ENCODE results near the gene CAPN15.
"Not testable (repeated sequence)": the region's sequence is repeated elsewhere in the genome, so short reads cannot be mapped to it uniquely, and the experiment has no call there.

CAPN15 gene

DNA sequence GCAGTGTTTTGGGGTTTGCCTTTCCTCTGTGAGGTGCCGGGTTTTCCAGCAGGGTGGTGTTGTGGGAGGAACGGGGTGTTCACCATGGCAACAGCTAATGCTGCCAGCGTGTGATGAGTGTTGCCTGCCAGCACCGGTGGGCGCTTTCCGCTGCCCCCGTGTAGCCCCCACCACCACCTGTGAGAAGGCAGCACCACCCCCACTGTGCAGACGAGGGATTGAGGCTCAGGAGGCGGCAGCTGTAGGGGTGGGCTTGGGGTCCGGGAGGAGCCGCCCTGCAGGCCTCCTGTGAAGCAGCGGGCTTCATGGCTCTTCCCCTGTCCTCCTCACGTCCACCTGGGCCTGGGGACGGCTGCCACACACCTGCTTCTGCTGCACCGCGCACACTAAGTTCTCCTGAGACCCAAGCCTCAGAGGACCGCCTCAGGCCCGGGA, 67.6 kb downstream of the CAPN15 start:
- DNase-seq = no peak

- DNase-seq = no peak
Measured at GRCh38 chr16:595942-596735, 68.6 kb downstream of the CAPN15 start.

DNA sequence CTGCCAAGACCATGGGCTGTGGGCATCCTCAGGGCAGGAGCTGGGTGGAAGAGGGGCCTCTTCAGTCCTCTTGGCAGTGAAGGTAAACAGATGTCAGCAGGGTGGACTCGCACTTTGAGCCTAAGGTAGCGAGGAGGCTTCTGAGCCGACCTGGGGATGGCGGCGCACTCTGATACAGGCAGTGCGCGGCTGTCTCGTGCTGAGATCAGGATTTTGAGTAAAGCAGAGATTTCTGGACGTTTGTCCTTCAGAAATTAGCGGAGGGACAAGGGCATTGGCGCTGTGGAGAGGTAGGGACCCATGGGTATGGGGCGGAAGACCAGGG, 69.2 kb downstream of the CAPN15 start:
- DNase-seq = no peak

DNA sequence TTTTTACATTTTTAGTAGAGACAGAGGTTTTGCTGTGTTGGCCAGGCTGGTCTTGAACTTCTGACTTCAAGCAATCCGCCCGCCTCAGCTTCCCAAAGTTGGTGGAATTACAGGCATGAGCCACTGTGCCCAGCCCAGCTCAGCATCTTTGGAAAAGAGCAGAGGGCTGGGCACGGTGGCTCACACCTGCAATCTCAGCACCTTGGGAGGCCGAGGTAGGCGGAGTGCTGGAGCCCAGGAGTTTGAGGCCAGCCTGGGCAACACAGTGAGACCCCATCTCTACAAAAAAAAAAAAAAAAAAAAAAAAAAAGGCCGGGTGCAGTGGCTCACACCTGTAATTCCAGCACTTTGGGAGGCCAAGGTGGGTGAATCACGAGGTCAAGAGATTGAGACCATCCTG, 70.1 kb downstream of the CAPN15 start:
- not testable (repeated sequence) for DNase-seq

GRCh38 chr16:598823-599739, 71.6 kb downstream of the CAPN15 start:
- no peak for DNase-seq

DNA sequence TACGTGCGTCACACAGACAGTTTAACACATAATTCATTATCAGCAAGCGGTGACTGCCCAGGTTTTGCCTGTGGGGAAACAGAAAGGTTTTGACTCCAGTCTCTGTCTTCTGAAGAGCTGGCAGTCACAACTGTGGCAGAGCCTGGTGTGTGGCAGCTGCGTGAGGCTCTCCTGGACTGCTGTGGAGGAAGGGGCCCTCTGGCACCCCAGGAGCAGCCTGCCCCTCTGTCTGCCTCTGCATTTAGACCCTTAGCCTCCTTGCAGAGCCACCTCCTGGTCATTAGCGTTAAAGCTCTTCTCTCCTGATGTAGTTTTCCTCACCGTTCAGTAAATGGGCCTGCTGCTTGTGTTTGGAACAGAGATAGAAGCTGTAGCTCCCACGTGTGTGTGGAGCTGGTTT, 73.3 kb downstream of the CAPN15 start:
- DNase-seq = no peak

DNA sequence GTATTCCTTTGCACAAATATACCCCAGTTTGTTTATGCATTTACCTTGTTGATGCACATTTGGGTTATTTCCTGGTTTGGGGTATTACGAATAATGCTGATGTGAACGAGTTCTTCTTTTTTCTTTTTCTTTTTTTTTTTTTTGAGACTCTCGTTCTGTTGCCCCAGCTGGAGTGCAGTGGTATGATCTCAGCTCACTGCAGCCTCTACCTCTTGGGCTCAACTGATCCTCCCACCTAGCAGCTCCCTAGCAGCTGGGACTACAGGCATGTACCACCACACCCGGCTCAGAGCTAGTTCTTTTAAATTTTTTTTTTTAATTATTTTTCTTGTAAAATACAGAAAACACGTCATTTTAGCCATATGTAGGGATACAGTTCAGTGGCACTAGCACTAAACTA, 76.4 kb downstream of the CAPN15 start:
- DNase-seq = no peak
